ENCODE measurements around the gene MDN1. TPM values are rescaled to one million over a fixed set of nuclear protein-coding genes. Genes with fewer than 3 reads are reported as not detected.

Gene MDN1
- total and polyA plus RNA-seq, 2 of the 8 experiments (the other 6 are each of a cell fraction or from before 2014, with no cell fraction given): 53.5 to 179 TPM

DNA sequence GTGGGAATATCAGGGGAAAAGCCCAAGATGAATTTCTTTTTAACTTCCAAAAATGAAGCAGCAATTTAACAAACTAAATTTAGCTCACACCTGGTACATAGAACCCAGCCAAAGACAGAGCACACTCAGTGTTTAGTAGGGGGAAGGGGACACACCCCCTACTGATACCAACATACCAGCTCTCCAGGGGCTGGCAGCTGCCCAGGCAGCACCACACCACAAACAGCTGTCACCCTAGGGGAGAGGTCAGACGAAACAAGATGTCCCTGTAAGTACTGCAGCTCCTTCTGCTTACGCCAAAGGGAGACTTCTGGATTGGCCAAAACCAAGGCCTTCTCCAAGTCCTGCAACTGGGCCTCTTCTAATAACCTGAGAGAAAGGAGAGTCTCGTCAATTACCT, 26.0 kb downstream of the MDN1 start (continued):
- TF ChIP-seq, protein P1, sequence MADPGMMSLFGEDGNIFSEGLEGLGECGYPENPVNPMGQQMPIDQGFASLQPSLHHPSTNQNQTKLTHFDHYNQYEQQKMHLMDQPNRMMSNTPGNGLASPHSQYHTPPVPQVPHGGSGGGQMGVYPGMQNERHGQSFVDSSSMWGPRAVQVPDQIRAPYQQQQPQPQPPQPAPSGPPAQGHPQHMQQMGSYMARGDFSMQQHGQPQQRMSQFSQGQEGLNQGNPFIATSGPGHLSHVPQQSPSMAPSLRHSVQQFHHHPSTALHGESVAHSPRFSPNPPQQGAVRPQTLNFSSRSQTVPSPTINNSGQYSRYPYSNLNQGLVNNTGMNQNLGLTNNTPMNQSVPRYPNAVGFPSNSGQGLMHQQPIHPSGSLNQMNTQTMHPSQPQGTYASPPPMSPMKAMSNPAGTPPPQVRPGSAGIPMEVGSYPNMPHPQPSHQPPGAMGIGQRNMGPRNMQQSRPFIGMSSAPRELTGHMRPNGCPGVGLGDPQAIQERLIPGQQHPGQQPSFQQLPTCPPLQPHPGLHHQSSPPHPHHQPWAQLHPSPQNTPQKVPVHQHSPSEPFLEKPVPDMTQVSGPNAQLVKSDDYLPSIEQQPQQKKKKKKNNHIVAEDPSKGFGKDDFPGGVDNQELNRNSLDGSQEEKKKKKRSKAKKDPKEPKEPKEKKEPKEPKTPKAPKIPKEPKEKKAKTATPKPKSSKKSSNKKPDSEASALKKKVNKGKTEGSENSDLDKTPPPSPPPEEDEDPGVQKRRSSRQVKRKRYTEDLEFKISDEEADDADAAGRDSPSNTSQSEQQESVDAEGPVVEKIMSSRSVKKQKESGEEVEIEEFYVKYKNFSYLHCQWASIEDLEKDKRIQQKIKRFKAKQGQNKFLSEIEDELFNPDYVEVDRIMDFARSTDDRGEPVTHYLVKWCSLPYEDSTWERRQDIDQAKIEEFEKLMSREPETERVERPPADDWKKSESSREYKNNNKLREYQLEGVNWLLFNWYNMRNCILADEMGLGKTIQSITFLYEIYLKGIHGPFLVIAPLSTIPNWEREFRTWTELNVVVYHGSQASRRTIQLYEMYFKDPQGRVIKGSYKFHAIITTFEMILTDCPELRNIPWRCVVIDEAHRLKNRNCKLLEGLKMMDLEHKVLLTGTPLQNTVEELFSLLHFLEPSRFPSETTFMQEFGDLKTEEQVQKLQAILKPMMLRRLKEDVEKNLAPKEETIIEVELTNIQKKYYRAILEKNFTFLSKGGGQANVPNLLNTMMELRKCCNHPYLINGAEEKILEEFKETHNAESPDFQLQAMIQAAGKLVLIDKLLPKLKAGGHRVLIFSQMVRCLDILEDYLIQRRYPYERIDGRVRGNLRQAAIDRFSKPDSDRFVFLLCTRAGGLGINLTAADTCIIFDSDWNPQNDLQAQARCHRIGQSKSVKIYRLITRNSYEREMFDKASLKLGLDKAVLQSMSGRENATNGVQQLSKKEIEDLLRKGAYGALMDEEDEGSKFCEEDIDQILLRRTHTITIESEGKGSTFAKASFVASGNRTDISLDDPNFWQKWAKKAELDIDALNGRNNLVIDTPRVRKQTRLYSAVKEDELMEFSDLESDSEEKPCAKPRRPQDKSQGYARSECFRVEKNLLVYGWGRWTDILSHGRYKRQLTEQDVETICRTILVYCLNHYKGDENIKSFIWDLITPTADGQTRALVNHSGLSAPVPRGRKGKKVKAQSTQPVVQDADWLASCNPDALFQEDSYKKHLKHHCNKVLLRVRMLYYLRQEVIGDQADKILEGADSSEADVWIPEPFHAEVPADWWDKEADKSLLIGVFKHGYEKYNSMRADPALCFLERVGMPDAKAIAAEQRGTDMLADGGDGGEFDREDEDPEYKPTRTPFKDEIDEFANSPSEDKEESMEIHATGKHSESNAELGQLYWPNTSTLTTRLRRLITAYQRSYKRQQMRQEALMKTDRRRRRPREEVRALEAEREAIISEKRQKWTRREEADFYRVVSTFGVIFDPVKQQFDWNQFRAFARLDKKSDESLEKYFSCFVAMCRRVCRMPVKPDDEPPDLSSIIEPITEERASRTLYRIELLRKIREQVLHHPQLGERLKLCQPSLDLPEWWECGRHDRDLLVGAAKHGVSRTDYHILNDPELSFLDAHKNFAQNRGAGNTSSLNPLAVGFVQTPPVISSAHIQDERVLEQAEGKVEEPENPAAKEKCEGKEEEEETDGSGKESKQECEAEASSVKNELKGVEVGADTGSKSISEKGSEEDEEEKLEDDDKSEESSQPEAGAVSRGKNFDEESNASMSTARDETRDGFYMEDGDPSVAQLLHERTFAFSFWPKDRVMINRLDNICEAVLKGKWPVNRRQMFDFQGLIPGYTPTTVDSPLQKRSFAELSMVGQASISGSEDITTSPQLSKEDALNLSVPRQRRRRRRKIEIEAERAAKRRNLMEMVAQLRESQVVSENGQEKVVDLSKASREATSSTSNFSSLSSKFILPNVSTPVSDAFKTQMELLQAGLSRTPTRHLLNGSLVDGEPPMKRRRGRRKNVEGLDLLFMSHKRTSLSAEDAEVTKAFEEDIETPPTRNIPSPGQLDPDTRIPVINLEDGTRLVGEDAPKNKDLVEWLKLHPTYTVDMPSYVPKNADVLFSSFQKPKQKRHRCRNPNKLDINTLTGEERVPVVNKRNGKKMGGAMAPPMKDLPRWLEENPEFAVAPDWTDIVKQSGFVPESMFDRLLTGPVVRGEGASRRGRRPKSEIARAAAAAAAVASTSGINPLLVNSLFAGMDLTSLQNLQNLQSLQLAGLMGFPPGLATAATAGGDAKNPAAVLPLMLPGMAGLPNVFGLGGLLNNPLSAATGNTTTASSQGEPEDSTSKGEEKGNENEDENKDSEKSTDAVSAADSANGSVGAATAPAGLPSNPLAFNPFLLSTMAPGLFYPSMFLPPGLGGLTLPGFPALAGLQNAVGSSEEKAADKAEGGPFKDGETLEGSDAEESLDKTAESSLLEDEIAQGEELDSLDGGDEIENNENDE (IDR thresholded peaks at IDR 0.05; ENCODE audit: insufficient replicate concordance, low read length): no peak
- TF ChIP-seq SP1 (IDR thresholded peaks at IDR 0.05; ENCODE audit: low read depth, low read length) (no peak), SP2 (IDR thresholded peaks at IDR 0.05; ENCODE audit: low read length) (no peak), HDAC2 (IDR thresholded peaks at IDR 0.05; ENCODE audit: borderline replicate concordance in 1 of 2, low read depth in 2 of 2, low read length in 2 of 2) (no peak), CHD2 (IDR thresholded peaks at IDR 0.05; ENCODE audit: low read length) (no peak), HDAC6 (IDR thresholded peaks at IDR 0.05; ENCODE audit: low read depth, low read length) (no peak), NANOG (IDR thresholded peaks at IDR 0.05; ENCODE audit: insufficient read depth, low read depth, low read length, poor library complexity, severe bottlenecking) (no peak), BCL11A (IDR thresholded peaks at IDR 0.05; ENCODE audit: low read depth in 2 of 2, low read length in 2 of 2) (no peak), GABPA (IDR thresholded peaks at IDR 0.05; ENCODE audit: borderline replicate concordance, insufficient read depth, low read length) (no peak)
- TF ChIP-seq, protein P2, sequence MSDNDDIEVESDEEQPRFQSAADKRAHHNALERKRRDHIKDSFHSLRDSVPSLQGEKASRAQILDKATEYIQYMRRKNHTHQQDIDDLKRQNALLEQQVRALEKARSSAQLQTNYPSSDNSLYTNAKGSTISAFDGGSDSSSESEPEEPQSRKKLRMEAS (IDR thresholded peaks at IDR 0.05): no peak
- TF ChIP-seq, protein P3, sequence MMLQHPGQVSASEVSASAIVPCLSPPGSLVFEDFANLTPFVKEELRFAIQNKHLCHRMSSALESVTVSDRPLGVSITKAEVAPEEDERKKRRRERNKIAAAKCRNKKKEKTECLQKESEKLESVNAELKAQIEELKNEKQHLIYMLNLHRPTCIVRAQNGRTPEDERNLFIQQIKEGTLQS (IDR thresholded peaks at IDR 0.05; ENCODE audit: insufficient read depth, low read depth, low read length): no peak
